Breast epithelium (tissue), 4 donors: ENCODE measurements around the gene TTC27. TPM values are rescaled to one million over a fixed set of nuclear protein-coding genes. Genes with fewer than 3 reads are reported as not detected.

Experiments
- DNase-seq, 2 donors: peaks; one replicate each; pipeline ENCODE4 v3.0.0-alpha.2; 2019; ENCODE audit warnings: low spot score in 2 of 2
- H3K27ac ChIP-seq, 2 donors: fragments of 200-600 bp; sonication (generic) in 1 of 2; one replicate each; pipeline ENCODE4 v1.5.1; 2016 to 2019; ENCODE audit warnings: mild to moderate bottlenecking in 1 of 2
- H3K27me3 ChIP-seq, 2 donors: fragments of 200-600 bp; sonication (generic) in 1 of 2; one replicate each; pipeline versions ENCODE4 v1.5.1 to v1.6.0; 2017 to 2019; ENCODE audit warnings: control low read depth in 1 of 2, mild to moderate bottlenecking in 1 of 2
- H3K36me3 ChIP-seq: fragments of 200-600 bp; one replicate; pipeline ENCODE4 v1.5.1; 2019
- H3K4me1 ChIP-seq, 2 donors: fragments of 200-600 bp; sonication (generic); one replicate each; pipeline ENCODE4 v1.5.1; 2016 to 2019; ENCODE audit warnings: control low read depth in 1 of 2
- H3K4me3 ChIP-seq, 3 donors: fragments of 200-600 bp; sonication (generic); 1 replicate in 2 of 3; 2 replicates in 1 of 3; pipeline ENCODE4 v1.5.1; 2016 to 2019; ENCODE audit warnings: mild to moderate bottlenecking in 3 of 3, moderate library complexity in 2 of 3
- H3K9me3 ChIP-seq, 2 donors: fragments of 200-600 bp; sonication (generic) in 1 of 2; one replicate each; pipeline ENCODE4 v1.5.1; 2016 to 2019; ENCODE audit warnings: control low read depth in 1 of 2
- POLR2A ChIP-seq: fragments of 450-650 bp; IDR thresholded peaks from one replicate; pipeline ENCODE4 v1.6.1; 2016; ENCODE audit warnings: antibody characterized with exemption, mild to moderate bottlenecking, moderate library complexity
- POLR2AphosphoS5 ChIP-seq, 3 donors: sonication (generic); formaldehyde crosslinking; IDR thresholded peaks; one replicate each; pipeline ENCODE4 v1.6.1; 2017; ENCODE audit warnings: antibody characterized with exemption in 3 of 3
- intact Hi-C: fragments of 100-400 bp; cut with DNase I; formaldehyde crosslinking; loops from one replicate; pipeline ENCODE4 v1.15.1; 2023; ENCODE audit warnings: low total_unique reads
- total RNA-seq, 3 donors: library from RNA; depleted of rRNA; stranded (reverse); fragments of >200 nt; gene quantifications; one replicate each; pipeline ENCODE4 v1.1.0, GENCODE V29; 2016
- TF ChIP-seq, protein P1 (sequence below), 3 donors: fragments of 450-650 bp; IDR thresholded peaks; one replicate each; pipeline ENCODE4 v1.5.1; 2016 to 2017; ENCODE audit warnings: antibody characterized with exemption in 3 of 3, mild to moderate bottlenecking in 3 of 3, moderate library complexity in 3 of 3

TTC27 gene
- 10 to 100 TPM; 16.5 to 29.6 (median 19.0) TPM for total RNA-seq

DNA sequence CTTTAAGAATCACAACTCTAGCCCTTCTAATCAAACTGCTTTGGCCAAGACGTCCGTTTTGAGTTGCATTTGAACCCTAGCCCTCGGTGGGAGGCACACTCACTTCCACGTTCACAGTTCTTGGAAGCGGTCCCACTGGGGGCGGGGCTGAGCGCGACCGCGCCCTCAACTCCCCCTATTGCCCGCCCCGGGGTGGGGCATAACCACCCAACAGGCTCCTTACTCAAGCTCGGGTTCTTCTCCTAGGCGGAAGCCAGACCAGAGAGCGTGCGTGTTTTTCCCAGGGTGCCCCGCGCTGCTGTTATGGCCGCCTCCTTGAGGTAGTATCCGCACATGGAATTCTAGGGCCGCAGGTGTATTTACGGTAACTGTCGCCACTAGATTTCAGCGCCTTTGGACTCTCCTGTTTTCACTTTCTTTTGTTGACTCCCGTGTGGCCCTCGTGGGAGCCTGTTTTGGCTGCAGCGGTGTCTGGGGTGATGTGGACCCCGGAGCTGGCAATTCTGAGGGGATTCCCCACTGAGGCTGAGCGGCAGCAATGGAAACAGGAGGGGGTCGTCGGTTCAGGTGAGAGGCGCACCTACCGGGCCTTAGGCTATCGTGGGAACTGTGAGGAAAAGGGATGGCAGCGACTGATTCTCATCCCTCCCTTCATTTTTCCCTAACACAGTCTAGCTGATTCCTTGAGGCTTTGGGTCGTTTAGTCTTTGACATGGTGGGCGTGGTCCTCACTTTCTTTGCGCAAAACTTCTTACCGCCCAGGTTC lies at the start of gene TTC27:
Gene TTC27, plus strand, starts transcription at position 237 of the 766 bp plus-strand sequence. Its CDS starts 243 bp downstream, at position 480.
- H3K9me3 ChIP-seq = no peaks in the 10 kb centered on the region
- intact Hi-C loops = no loop called here
- peak within 1 kb of the TSS; percentile 74 to 96 (median 88) for H3K4me3 ChIP-seq
- H3K36me3 ChIP-seq = no peaks in the 10 kb centered on the region
- TF ChIP-seq, protein P1, sequence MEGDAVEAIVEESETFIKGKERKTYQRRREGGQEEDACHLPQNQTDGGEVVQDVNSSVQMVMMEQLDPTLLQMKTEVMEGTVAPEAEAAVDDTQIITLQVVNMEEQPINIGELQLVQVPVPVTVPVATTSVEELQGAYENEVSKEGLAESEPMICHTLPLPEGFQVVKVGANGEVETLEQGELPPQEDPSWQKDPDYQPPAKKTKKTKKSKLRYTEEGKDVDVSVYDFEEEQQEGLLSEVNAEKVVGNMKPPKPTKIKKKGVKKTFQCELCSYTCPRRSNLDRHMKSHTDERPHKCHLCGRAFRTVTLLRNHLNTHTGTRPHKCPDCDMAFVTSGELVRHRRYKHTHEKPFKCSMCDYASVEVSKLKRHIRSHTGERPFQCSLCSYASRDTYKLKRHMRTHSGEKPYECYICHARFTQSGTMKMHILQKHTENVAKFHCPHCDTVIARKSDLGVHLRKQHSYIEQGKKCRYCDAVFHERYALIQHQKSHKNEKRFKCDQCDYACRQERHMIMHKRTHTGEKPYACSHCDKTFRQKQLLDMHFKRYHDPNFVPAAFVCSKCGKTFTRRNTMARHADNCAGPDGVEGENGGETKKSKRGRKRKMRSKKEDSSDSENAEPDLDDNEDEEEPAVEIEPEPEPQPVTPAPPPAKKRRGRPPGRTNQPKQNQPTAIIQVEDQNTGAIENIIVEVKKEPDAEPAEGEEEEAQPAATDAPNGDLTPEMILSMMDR (IDR thresholded peaks at IDR 0.05) = no peak
- TF ChIP-seq POLR2AphosphoS5 (IDR thresholded peaks at IDR 0.05) (peak in 2 of 3 donors; percentile 30 to 52), POLR2A (no peak)
- no peaks in the 10 kb centered on the region for H3K27me3 ChIP-seq
- H3K27ac ChIP-seq = peak within 1 kb of the TSS; percentile 66 to 71
- H3K4me1 ChIP-seq = peaks cover 0 to 7% of the 10 kb centered on the region in 2 donors
- peak; percentile 92 to 94 for DNase-seq

DNA sequence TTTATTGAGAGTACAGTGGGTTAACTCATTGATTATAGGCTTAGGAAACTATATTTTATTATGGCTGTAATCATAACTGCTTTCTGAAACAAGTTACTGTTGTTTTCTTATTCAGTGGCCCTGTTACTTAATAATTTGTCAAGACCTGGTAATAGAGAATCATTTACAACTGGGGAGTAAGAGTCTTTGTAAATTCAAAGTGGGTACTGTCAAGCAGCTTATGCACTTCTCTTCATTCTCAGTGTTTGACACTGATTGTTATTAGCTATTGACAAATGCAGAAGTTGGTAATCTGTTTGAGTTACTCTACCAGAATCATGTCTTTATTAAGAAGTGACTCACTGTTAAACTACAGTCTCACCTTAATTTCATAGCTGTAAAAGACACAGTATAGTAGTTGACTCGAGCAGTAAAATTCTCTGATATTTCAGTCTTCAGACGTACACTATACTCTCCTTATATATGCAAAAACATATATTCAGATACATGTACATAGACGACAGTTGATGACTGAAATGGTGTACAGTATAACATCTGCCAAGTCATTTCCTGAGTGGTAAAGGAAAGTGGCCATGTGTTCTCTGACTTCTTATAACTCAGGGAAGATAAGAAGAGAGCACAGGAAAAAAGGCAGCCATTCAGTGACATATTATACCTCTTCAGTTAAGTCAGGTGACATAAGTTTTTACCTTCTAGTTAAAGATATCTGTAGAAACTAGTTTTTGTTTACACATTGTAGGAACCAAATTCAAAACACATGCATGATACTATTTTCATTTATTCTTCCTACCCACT lies 36.0 kb upstream of the TTC27 start:
- Histone ChIP-seq H3K9me3 (no peaks in the 10 kb centered on the region), H3K4me3 (no peak overlapping the region), H3K36me3 (no peaks in the 10 kb centered on the region), H3K27ac (no peak overlapping the region), H3K4me1 (no peaks in the 10 kb centered on the region), H3K27me3 (no peaks in the 10 kb centered on the region)
- TF ChIP-seq, protein P1 (IDR thresholded peaks at IDR 0.05) = no peak
- no peak for TF ChIP-seq POLR2A
- no peak for TF ChIP-seq POLR2AphosphoS5 (IDR thresholded peaks at IDR 0.05)
- intact Hi-C loops = no loop called here
- no peak for DNase-seq

DNA sequence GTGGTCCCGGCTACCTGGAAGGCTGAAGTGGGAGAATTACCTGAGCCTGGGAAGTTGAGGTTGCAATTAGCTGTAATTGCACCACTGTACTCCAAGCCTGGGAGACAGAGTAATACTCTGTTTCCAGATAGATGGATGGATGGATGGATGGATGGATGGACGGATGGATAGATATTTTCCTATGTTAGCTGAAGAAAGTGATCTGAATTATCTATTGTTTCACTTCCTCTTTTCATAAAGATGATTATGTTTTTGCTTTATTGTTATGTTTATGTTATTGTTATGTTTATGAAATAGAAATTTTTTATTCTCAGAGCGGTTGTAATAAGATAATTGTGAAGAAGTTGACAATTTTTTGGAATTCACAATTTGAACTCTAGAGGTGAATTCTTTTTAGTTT lies 33.3 kb upstream of the TTC27 start:
- Histone ChIP-seq H3K4me3 (no peak overlapping the region), H3K36me3 (no peaks in the 10 kb centered on the region), H3K27me3 (no peaks in the 10 kb centered on the region), H3K9me3 (no peaks in the 10 kb centered on the region), H3K27ac (no peak overlapping the region), H3K4me1 (no peaks in the 10 kb centered on the region)
- intact Hi-C loops = no loop called here
- DNase-seq = no peak
- TF ChIP-seq, protein P1 (IDR thresholded peaks at IDR 0.05) = no peak
- TF ChIP-seq POLR2A (no peak), POLR2AphosphoS5 (IDR thresholded peaks at IDR 0.05) (no peak)

DNA sequence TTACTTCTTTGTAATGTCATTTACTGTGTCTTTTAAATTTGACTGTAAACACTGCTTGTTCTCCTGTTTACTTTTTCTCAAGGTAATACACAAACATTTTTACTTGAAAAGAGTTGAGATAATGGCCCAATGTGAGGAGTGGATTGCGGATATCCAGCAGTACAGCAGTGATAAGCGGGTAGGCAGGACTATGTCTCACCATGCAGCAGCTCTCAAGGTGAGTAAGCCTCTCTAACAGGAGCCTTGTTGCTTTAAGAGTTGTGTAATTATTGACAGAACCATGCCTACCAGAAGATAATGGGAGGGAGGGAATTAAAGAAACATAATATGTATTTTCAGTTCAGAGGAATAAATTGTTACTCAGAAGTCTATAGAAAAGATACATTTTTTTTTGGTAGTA lies 16.5 kb upstream of the TTC27 start:
- Histone ChIP-seq H3K27me3 (no peaks in the 10 kb centered on the region), H3K9me3 (no peaks in the 10 kb centered on the region), H3K27ac (no peak overlapping the region), H3K4me3 (no peak overlapping the region), H3K36me3 (no peaks in the 10 kb centered on the region), H3K4me1 (no peaks in the 10 kb centered on the region)
- no peak for DNase-seq
- intact Hi-C loops = no loop called here
- TF ChIP-seq POLR2A (no peak), POLR2AphosphoS5 (IDR thresholded peaks at IDR 0.05) (no peak)
- TF ChIP-seq, protein P1 (IDR thresholded peaks at IDR 0.05) = no peak

DNA sequence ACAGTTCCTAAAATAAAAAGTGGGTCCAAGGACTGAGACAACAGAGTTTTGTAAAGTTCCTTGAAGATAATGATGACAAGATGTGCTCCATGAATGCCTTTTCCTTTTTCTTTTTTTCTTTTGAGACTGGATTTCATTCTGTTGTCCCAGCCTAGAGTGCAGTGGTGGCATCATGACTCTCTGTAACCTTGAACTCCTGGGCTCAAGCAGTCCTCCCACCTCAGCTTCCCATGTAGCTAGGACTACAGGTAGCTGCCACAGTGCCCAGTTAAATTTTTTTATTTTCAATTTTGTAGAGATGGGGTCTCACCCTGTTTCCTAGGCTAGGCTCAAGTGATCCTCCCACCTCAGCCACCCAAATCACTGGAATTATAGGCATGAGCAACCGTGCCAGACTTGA lies 16.1 kb upstream of the TTC27 start:
- no peak for DNase-seq
- Histone ChIP-seq H3K9me3 (no peaks in the 10 kb centered on the region), H3K4me3 (no peak overlapping the region), H3K4me1 (no peaks in the 10 kb centered on the region), H3K27me3 (no peaks in the 10 kb centered on the region), H3K27ac (no peak overlapping the region), H3K36me3 (no peaks in the 10 kb centered on the region)
- TF ChIP-seq POLR2AphosphoS5 (IDR thresholded peaks at IDR 0.05) (no peak), POLR2A (no peak)
- TF ChIP-seq, protein P1 (IDR thresholded peaks at IDR 0.05) = no peak
- intact Hi-C loops = no loop called here
